HepG2 (cell line): ENCODE measurements around the gene AKAP7. TPM values are rescaled to one million over a fixed set of nuclear protein-coding genes. Genes with fewer than 3 reads are reported as not detected.

ENCODE experiments used
- ARID2 ChIP-seq: sonication (generic); formaldehyde crosslinking; IDR thresholded peaks from 2 replicates; pipeline ENCODE4 v1.8.1; 2022; ENCODE audit warnings: mild to moderate bottlenecking, missing genetic modification reagents, borderline replicate concordance
- ATF7-NPFF ChIP-seq: sonication (generic); formaldehyde crosslinking; IDR thresholded peaks from 2 replicates; pipeline ENCODE4 v1.8.1; 2023; ENCODE audit warnings: mild to moderate bottlenecking, low read depth, missing genetic modification reagents, moderate library complexity
- ATRX ChIP-seq: sonication (generic); formaldehyde crosslinking; IDR thresholded peaks from 2 replicates; pipeline ENCODE4 v1.4.0; 2020; ENCODE audit warnings: missing genetic modification reagents, borderline replicate concordance
- BCLAF1 ChIP-seq: fragments of 450-650 bp; IDR thresholded peaks from 2 replicates; pipeline ENCODE4 v1.6.1; 2017; ENCODE audit warnings: mild to moderate bottlenecking
- CAMTA2 ChIP-seq: sonication (generic); formaldehyde crosslinking; IDR thresholded peaks from 2 replicates; pipeline ENCODE4 v1.4.0; 2020; ENCODE audit warnings: mild to moderate bottlenecking, missing genetic modification reagents, borderline replicate concordance
- CCDC6 ChIP-seq: sonication (generic); formaldehyde crosslinking; IDR thresholded peaks from 2 replicates; pipeline ENCODE4 v1.8.1; 2022; ENCODE audit warnings: mild to moderate bottlenecking, missing genetic modification reagents, moderate library complexity
- DZIP1 ChIP-seq: sonication (generic); formaldehyde crosslinking; IDR thresholded peaks from 2 replicates; pipeline ENCODE4 v1.5.0; 2020; ENCODE audit warnings: mild to moderate bottlenecking, missing genetic modification reagents
- FOXA3 ChIP-seq: IDR thresholded peaks from 2 replicates; pipeline ENCODE4 v1.6.1; 2016; ENCODE audit warnings: missing genetic modification reagents, missing compliant biosample characterization
- MEIS1 ChIP-seq: sonication (generic); formaldehyde crosslinking; IDR thresholded peaks from 2 replicates; pipeline ENCODE4 v1.9.0; 2021; ENCODE audit warnings: mild to moderate bottlenecking, missing genetic modification reagents, moderate library complexity, borderline replicate concordance
- NFATC3 ChIP-seq: sonication (generic); formaldehyde crosslinking; IDR thresholded peaks from 2 replicates; pipeline ENCODE4 v1.5.1; 2020; ENCODE audit warnings: mild to moderate bottlenecking, missing genetic modification reagents
- PCBP1 ChIP-seq: fragments of 200-400 bp; formaldehyde crosslinking; IDR thresholded peaks from 2 replicates; pipeline ENCODE4 v1.6.1; 2017; ENCODE audit warnings: mild to moderate bottlenecking, low read depth, low read length, borderline replicate concordance
- SAFB2 ChIP-seq: sonication (generic); formaldehyde crosslinking; IDR thresholded peaks from 2 replicates; pipeline ENCODE4 v1.5.1; 2020; ENCODE audit warnings: missing genetic modification reagents, low read depth, mild to moderate bottlenecking, borderline replicate concordance
- TBX2 ChIP-seq: sonication (generic); formaldehyde crosslinking; IDR thresholded peaks from 2 replicates; pipeline ENCODE4 v1.5.0; 2020; ENCODE audit warnings: missing genetic modification reagents, mild to moderate bottlenecking, borderline replicate concordance
- TERF1 ChIP-seq: sonication (generic); formaldehyde crosslinking; IDR thresholded peaks from 2 replicates; pipeline ENCODE4 v1.8.0; 2022; ENCODE audit warnings: mild to moderate bottlenecking, missing genetic modification reagents, moderate library complexity
- ZFY ChIP-seq: sonication (generic); formaldehyde crosslinking; IDR thresholded peaks from 2 replicates; pipeline ENCODE4 v1.4.0; 2020; ENCODE audit warnings: missing genetic modification reagents
- ZMAT5 ChIP-seq: sonication (generic); formaldehyde crosslinking; IDR thresholded peaks from 2 replicates; pipeline ENCODE4 v1.5.0; 2020; ENCODE audit warnings: mild to moderate bottlenecking, low read depth, missing genetic modification reagents, borderline replicate concordance
- ZNF431 ChIP-seq: sonication (generic); formaldehyde crosslinking; IDR thresholded peaks from 2 replicates; pipeline ENCODE4 v1.9.0; 2022; ENCODE audit warnings: missing genetic modification reagents, low read depth, mild to moderate bottlenecking, borderline replicate concordance
- ZNF549 ChIP-seq: sonication (generic); formaldehyde crosslinking; IDR thresholded peaks from 2 replicates; pipeline ENCODE4 v1.5.0; 2020; ENCODE audit warnings: missing genetic modification reagents
- ZNF781 ChIP-seq: sonication (generic); formaldehyde crosslinking; IDR thresholded peaks from 2 replicates; pipeline ENCODE4 v1.5.1; 2020; ENCODE audit warnings: borderline replicate concordance, mild to moderate bottlenecking, missing genetic modification reagents; ENCODE audit errors: not compliant biosample characterization
- polyA plus RNA-seq, 8 experiments: library from polyadenylated mRNA; depleted of rRNA in 3 of 8; stranded (reverse) in 7 of 8; unstranded in 1 of 8; fragments of >200 nt; fragmentation: Illumina TruSeq in 4 of 8; extraction: Trizol in 4 of 8; gene quantifications; 2 replicates each; pipeline versions ENCODE4 v1.2.1 to v1.2.3, GENCODE V29; 2011 to 2016; ENCODE audit warnings: low read depth in 4 of 8, missing spikeins in 1 of 8, mixed read lengths in 1 of 8; ENCODE audit not compliant: insufficient read depth in 1 of 8
- total RNA-seq, 5 experiments: library from RNA; depleted of rRNA; stranded (reverse); fragments of >200 nt; fragmentation: Illumina TruSeq; extraction: Trizol; gene quantifications; 2 replicates each; pipeline ENCODE4 v1.2.3, GENCODE V29; 2016; ENCODE audit warnings: low read depth in 1 of 5
- TF ChIP-seq, protein P1 (sequence below): sonication (generic); formaldehyde crosslinking; IDR thresholded peaks from 2 replicates; pipeline ENCODE4 v1.8.1; 2023; ENCODE audit warnings: mild to moderate bottlenecking, missing genetic modification reagents, borderline replicate concordance

AKAP7 gene
- total and polyA plus RNA-seq, 2 of the 13 experiments (the other 11 are each of a cell fraction or from before 2014, with no cell fraction given), result 3.6 to 11.7 TPM

DNA sequence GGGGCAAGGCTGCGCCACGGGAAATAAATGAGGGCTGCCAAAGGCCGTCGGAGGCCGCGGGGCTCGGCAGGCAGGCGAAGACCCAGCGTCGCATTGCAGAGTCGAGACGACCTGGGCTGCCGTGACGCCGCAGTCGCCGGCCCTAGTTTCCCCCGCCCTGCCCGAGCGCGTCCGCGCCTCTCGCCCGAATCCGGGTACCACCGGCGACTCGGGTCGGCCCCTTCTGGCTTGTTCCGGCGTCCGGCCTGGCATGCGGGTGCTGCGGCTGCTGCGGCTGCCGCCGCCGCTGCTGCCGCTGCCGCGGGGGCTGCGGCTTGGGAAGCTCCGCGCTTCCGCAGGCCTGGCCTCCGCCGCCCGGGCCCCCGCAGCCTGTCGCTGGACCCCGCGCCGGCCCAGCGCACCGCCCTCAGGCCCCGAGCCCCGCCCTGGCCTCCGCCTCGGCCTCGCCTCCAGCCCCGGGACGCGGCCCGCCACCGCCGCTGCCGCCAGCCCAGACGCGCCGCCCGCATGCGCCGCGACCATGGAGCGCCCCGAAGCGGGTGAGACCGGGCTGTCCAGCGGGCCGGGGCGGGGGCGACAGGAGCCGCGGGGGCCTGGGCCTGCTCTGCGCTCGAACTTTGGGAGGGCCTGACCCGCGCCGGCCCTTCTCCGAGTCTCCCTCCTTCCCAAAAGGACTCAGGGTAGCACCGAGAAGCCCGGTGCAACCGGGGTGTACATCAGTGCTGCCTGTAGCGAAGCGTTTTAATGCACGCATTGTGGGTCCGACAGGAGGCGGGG lies at the start of gene AKAP7 (continued):
- TF ChIP-seq ZFY (CRISPR knock-in tag), result peak; percentile 98
- no peak for TF ChIP-seq ZMAT5
- TF ChIP-seq SAFB2 (CRISPR knock-in tag), result peak; percentile 45; the same call in 1 of the 2 replicates
- TF ChIP-seq TERF1, result no peak
- TF ChIP-seq ZNF431, result peak; percentile 57; the same call in 1 of the 2 replicates
- TF ChIP-seq ATF7-NPFF, result peak; percentile 83; the same call in 1 of the 2 replicates
- no peak for TF ChIP-seq ZNF549
- no peak for TF ChIP-seq CAMTA2 (CRISPR knock-in tag)
- TF ChIP-seq ZNF781 (CRISPR knock-in tag), result no peak
- TF ChIP-seq FOXA3 (CRISPR knock-in tag), result peak; percentile 36
- peak; percentile 81 for TF ChIP-seq TBX2 (CRISPR knock-in tag)
- TF ChIP-seq DZIP1 (CRISPR knock-in tag), result no peak
- no peak for TF ChIP-seq NFATC3 (CRISPR knock-in tag)
- TF ChIP-seq PCBP1, result 0 out of 2 replicates have a peak, but pooled peaks have one; percentile 45
- peak; percentile 87; the same call in 1 of the 2 replicates for TF ChIP-seq ARID2 (CRISPR knock-in tag)
- TF ChIP-seq, protein P1, sequence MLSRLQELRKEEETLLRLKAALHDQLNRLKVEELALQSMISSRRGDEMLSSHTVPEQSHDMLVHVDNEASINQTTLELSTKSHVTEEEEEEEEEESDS (CRISPR knock-in tag), result no peak
- TF ChIP-seq CCDC6, result peak; percentile 29; the same call in 1 of the 2 replicates
- TF ChIP-seq BCLAF1, result no peak
- TF ChIP-seq MEIS1 (CRISPR knock-in tag), result no peak
- no peak for TF ChIP-seq ATRX (CRISPR knock-in tag)
